Neural cell (in vitro differentiated cells): Measurements from ENCODE around the gene DLEU7. TPM values are rescaled to one million over a fixed set of nuclear protein-coding genes. Genes with fewer than 3 reads are reported as not detected.

ENCODE experiments used
- H2AFZ ChIP-seq: fragments of 200-600, 300-800 bp; sonication (generic), shearing (Covaris generic); 2 replicates; pipeline ENCODE4 v1.6.0; 2014; ENCODE audit warnings: low read depth, mild to moderate bottlenecking, antibody characterized with exemption, low read length, moderate library complexity
- H3F3A ChIP-seq: fragments of 200-600 bp; shearing (Covaris generic); 2 replicates; pipeline ENCODE4 v1.6.1; 2016; ENCODE audit warnings: mild to moderate bottlenecking, moderate library complexity, mixed read lengths, antibody characterized with exemption, low read length; ENCODE audit not compliant: insufficient read depth, poor library complexity, severe bottlenecking
- H3K27ac ChIP-seq: fragments of 200-600, 300-800 bp; sonication (generic), shearing (Covaris generic); 2 replicates; pipeline ENCODE4 v1.5.1; 2014; ENCODE audit warnings: mild to moderate bottlenecking, low read length, moderate library complexity
- H3K27me3 ChIP-seq: fragments of 300-800, 200-600 bp; sonication (generic), shearing (Covaris generic); 2 replicates; pipeline ENCODE4 v1.6.0; 2014; ENCODE audit warnings: mild to moderate bottlenecking, low read depth, low read length, moderate library complexity; ENCODE audit not compliant: insufficient read depth
- H3K36me3 ChIP-seq: fragments of 300-800, 200-600 bp; sonication (generic), shearing (Covaris generic); 2 replicates; pipeline ENCODE4 v1.5.1; 2014; ENCODE audit warnings: mild to moderate bottlenecking, antibody characterized with exemption, low read length, moderate library complexity; ENCODE audit not compliant: insufficient read depth
- H3K4me2 ChIP-seq: fragments of 300-800, 200-600 bp; sonication (generic), shearing (Covaris generic); 2 replicates; pipeline ENCODE4 v1.6.0; 2014; ENCODE audit warnings: mild to moderate bottlenecking, low read length
- H3K4me3 ChIP-seq: fragments of 300-800, 200-600 bp; sonication (generic), shearing (Covaris generic); 2 replicates; pipeline ENCODE4 v1.5.1; 2014; ENCODE audit warnings: mild to moderate bottlenecking, low read length, moderate library complexity
- H3K79me2 ChIP-seq: fragments of 200-600 bp; shearing (Covaris generic); replicated peaks from 2 replicates; pipeline ENCODE4 v1.6.0; 2014; ENCODE audit warnings: mild to moderate bottlenecking, low read length, moderate library complexity; ENCODE audit not compliant: insufficient read depth
- H3K9ac ChIP-seq: fragments of 300-800, 200-600 bp; sonication (generic), shearing (Covaris generic); 2 replicates; pipeline ENCODE4 v1.6.1; 2016; ENCODE audit warnings: mild to moderate bottlenecking, low read length, mixed read lengths
- H3K9me2 ChIP-seq: fragments of 200-600 bp; shearing (Covaris generic); 2 replicates; pipeline ENCODE4 v1.6.1; 2016; ENCODE audit warnings: mild to moderate bottlenecking, low read length, mixed read lengths; ENCODE audit not compliant: insufficient read depth
- H3K9me3 ChIP-seq: fragments of 200-600, 300-800 bp; sonication (generic), shearing (Covaris generic); 2 replicates; pipeline ENCODE4 v1.6.1; 2016; ENCODE audit warnings: mild to moderate bottlenecking, mixed run types, low read length, moderate library complexity, mixed read lengths
- H4K20me1 ChIP-seq: fragments of 200-600 bp; shearing (Covaris generic); 2 replicates; pipeline ENCODE4 v1.6.1; 2016; ENCODE audit warnings: mild to moderate bottlenecking, mixed run types; ENCODE audit not compliant: insufficient read depth
- EP300 ChIP-seq: fragments of 450-650 bp; conservative IDR thresholded peaks from 2 replicates; pipeline ENCODE4 v1.6.1; 2014; ENCODE audit warnings: antibody characterized with exemption, mild to moderate bottlenecking, moderate library complexity; ENCODE audit not compliant: poor library complexity, severe bottlenecking
- EZH2 ChIP-seq: fragments of 200-600, 300-800 bp; shearing (Covaris generic), sonication (generic); IDR thresholded peaks from 2 replicates; pipeline ENCODE4 v1.6.1; 2014; ENCODE audit warnings: antibody characterized with exemption, low read length, borderline replicate concordance, mild to moderate bottlenecking; ENCODE audit not compliant: insufficient read depth, poor library complexity, severe bottlenecking
- MXI1 ChIP-seq: fragments of 450-650 bp; conservative IDR thresholded peaks from 2 replicates; pipeline ENCODE4 v1.6.1; 2014; ENCODE audit warnings: antibody characterized with exemption, mild to moderate bottlenecking; ENCODE audit not compliant: poor library complexity, severe bottlenecking
- POLR2AphosphoS5 ChIP-seq: IDR thresholded peaks from 2 replicates; pipeline ENCODE4 v1.6.1; 2012
- RAD21 ChIP-seq: fragments of 450-650 bp; conservative IDR thresholded peaks from 2 replicates; pipeline ENCODE4 v1.6.1; 2014; ENCODE audit warnings: antibody characterized with exemption, mild to moderate bottlenecking, moderate library complexity
- REST ChIP-seq: IDR thresholded peaks from 2 replicates; pipeline ENCODE4 v1.6.1; 2012; ENCODE audit warnings: borderline replicate concordance
- SMC3 ChIP-seq: fragments of 450-650 bp; conservative IDR thresholded peaks from 2 replicates; pipeline ENCODE4 v1.6.1; 2014; ENCODE audit warnings: antibody characterized with exemption, mild to moderate bottlenecking, moderate library complexity; ENCODE audit not compliant: poor library complexity
- TAF1 ChIP-seq: IDR thresholded peaks from 2 replicates; pipeline ENCODE4 v1.6.1; 2012; ENCODE audit warnings: low read depth
- polyA plus RNA-seq: library from polyadenylated mRNA; depleted of rRNA; stranded (reverse); fragments of >200 nt; gene quantifications from 2 replicates; pipeline ENCODE4 v1.2.3, GENCODE V29; 2014
- TF ChIP-seq, protein P1 (sequence below): fragments of 450-650 bp; IDR thresholded peaks from 2 replicates; pipeline ENCODE4 v1.5.1; 2014; ENCODE audit warnings: antibody characterized with exemption, mild to moderate bottlenecking, moderate library complexity; ENCODE audit not compliant: poor library complexity, severe bottlenecking

Gene DLEU7
- polyA plus RNA-seq, 1 donor from 2014 or later: 0.26 TPM

DNA sequence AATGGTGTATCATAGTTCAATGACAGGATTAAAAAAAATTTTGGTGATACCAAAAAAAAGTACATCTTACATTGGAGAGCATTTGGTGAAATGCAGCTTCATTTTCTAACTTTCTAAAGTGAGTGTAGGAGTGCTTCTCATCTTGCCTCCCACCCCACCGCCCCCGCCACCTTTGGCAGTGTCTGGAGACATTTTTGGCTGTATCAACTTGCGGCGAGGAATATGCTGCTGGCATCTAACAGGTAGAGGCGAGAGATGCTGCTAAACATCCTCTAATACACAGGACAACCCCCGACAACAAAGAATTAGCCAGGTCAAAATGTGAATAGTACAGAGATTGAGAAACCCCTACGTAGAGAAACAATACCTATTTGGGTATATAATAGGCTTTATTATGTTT is 1.7 kb downstream of the DLEU7 start:
- Histone ChIP-seq H3K4me2 (no peak overlapping the region), H3K4me3 (no peak overlapping the region)

DNA sequence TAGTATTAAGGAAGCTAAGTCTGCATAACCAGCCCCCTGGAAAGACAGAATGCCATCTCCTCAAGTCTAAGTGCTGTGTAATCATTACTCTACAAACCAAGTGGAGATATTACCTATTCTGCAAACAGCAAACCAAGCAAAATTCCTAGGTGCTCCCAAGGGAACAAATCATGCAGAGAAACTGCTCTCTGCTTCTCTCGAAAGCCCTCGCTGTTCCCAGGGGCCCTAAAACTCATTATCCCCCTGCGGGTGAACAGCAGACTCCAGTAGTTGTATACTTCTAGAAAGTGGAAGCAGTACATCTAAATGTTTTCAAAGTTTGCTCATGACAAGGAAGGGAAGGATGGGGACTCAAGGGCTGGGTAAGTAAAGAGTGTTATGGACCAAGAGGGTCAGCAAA is 3.2 kb downstream of the DLEU7 start:
- H3F3A ChIP-seq: no peaks in the 10 kb centered on the region
- no peak overlapping the region for H3K4me2 ChIP-seq
- H3K79me2 ChIP-seq: no peaks in the 10 kb centered on the region
- no peak overlapping the region for H3K27ac ChIP-seq
- no peak overlapping the region for H3K9ac ChIP-seq
- no peaks in the 10 kb centered on the region for H3K9me3 ChIP-seq
- H3K4me3 ChIP-seq: no peak overlapping the region
- H4K20me1 ChIP-seq: no peaks in the 10 kb centered on the region
- no peaks in the 10 kb centered on the region for H3K9me2 ChIP-seq
- no peak overlapping the region for H2AFZ ChIP-seq
- H3K27me3 ChIP-seq: peaks cover 24% of the 10 kb centered on the region
- no peaks in the 10 kb centered on the region for H3K36me3 ChIP-seq
- TF ChIP-seq EZH2 (no peak), SMC3 (no peak), REST (no peak), POLR2AphosphoS5 (no peak), TAF1 (no peak), EP300 (no peak), RAD21 (no peak), MXI1 (no peak)

More for the DNA sequence above, 1.7 kb downstream of the DLEU7 start:
- Histone ChIP-seq H3K79me2 (no peaks in the 10 kb centered on the region), H3K9ac (no peak overlapping the region), H3F3A (no peaks in the 10 kb centered on the region), H3K9me3 (no peaks in the 10 kb centered on the region), H3K27ac (no peak overlapping the region), H4K20me1 (no peaks in the 10 kb centered on the region), H2AFZ (no peak overlapping the region), H3K9me2 (no peaks in the 10 kb centered on the region), H3K36me3 (no peaks in the 10 kb centered on the region), H3K27me3 (peaks cover 24% of the 10 kb centered on the region)
- TF ChIP-seq RAD21 (no peak), REST (no peak), MXI1 (no peak), EZH2 (no peak), TAF1 (no peak), EP300 (no peak), POLR2AphosphoS5 (no peak), SMC3 (no peak)
- TF ChIP-seq, protein P1, sequence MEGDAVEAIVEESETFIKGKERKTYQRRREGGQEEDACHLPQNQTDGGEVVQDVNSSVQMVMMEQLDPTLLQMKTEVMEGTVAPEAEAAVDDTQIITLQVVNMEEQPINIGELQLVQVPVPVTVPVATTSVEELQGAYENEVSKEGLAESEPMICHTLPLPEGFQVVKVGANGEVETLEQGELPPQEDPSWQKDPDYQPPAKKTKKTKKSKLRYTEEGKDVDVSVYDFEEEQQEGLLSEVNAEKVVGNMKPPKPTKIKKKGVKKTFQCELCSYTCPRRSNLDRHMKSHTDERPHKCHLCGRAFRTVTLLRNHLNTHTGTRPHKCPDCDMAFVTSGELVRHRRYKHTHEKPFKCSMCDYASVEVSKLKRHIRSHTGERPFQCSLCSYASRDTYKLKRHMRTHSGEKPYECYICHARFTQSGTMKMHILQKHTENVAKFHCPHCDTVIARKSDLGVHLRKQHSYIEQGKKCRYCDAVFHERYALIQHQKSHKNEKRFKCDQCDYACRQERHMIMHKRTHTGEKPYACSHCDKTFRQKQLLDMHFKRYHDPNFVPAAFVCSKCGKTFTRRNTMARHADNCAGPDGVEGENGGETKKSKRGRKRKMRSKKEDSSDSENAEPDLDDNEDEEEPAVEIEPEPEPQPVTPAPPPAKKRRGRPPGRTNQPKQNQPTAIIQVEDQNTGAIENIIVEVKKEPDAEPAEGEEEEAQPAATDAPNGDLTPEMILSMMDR: no peak
